ENCODE measurements around the gene GDI2. TPM values are rescaled to one million over a fixed set of nuclear protein-coding genes. Genes with fewer than 3 reads are reported as not detected.
A peak's percentile ranks its signal among the peaks of the same experiment; 100 is the strongest.

Gene GDI2
- total RNA-seq, 4 donors from 2014 or later = 122 to 270 (median 203) TPM

GRCh38 chr10:5776136-5776880 is 36.9 kb downstream of the GDI2 start:
- Histone ChIP-seq H3K9me3 (no peaks in the 10 kb centered on the region), H3K4me1 (peaks cover 0 to 26% (median 15%) of the 10 kb centered on the region in 4 donors), H3K27ac (peak overlapping the region; percentile 49 to 52 (median 50)), H3K4me3 (no peak overlapping the region), H3K36me3 (peaks cover 0 to 8% (median 4%) of the 10 kb centered on the region in 4 donors), H3K27me3 (no peaks in the 10 kb centered on the region)
- DNase-seq = no peak
- TF ChIP-seq CTCF (IDR thresholded peaks at IDR 0.05) (no peak), POLR2A (IDR thresholded peaks at IDR 0.05) (no peak), EP300 (IDR thresholded peaks at IDR 0.05; ENCODE audit: low read depth) (no peak), POLR2AphosphoS5 (IDR thresholded peaks at IDR 0.05) (no peak)
- intact Hi-C loops (cut with DNase I; ENCODE audit: low total_unique reads) = no loop called here
- in situ Hi-C loops (cut with MboI; ENCODE audit: low pct_ligation_motif_present in 1 of 4, low pct_unique_long_range_greater_than_20kb in 1 of 4, low sequenced_read_pairs in 3 of 4) = no loop called here
- WGBS, 2 donors (ENCODE audit: low coverage in 1 of 2) = 69 to 78% methylated on average over 3 to 7 of the region's 7 CpGs

DNA sequence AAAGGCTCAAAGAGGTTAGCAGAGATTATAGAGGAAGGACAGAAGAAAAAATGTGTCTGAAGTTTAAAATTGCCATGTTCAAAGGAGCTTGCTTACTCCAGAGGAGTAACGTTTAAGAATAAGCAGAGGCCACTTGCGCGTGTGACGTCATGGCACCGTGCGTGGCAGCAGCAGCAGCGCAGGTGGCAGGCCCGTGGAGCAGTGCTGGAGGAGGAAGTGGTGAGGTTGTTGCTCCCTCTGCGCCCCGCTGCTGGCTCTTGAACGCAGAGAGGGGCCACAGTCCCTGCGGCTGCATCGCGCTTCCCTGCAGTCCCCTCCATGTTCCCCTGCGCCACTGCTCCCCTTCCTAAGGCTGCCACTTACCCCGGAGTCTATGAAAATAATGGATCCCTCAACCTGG is 37.5 kb downstream of the GDI2 start:
- intact Hi-C loops (cut with DNase I; ENCODE audit: low total_unique reads) = no loop called here
- in situ Hi-C loops (cut with MboI; ENCODE audit: low pct_ligation_motif_present in 1 of 4, low pct_unique_long_range_greater_than_20kb in 1 of 4, low sequenced_read_pairs in 3 of 4) = no loop called here
- WGBS, 2 donors (ENCODE audit: low coverage in 1 of 2) = 77% methylated on average over 16 of the region's 16 CpGs; no CpG with 5 or more reads in 1 of the 2 donors
- no peak for TF ChIP-seq POLR2AphosphoS5 (IDR thresholded peaks at IDR 0.05)
- TF ChIP-seq EP300 (IDR thresholded peaks at IDR 0.05; ENCODE audit: low read depth) = no peak
- no peak for TF ChIP-seq POLR2A (IDR thresholded peaks at IDR 0.05)
- no peak for TF ChIP-seq CTCF (IDR thresholded peaks at IDR 0.05)
- Histone ChIP-seq H3K9me3 (no peaks in the 10 kb centered on the region), H3K4me3 (no peak overlapping the region), H3K27ac (peak overlapping the region in 3 of 4 donors; percentile 49 to 52 (median 50)), H3K27me3 (no peaks in the 10 kb centered on the region), H3K36me3 (peaks cover 0 to 10% (median 4%) of the 10 kb centered on the region in 4 donors), H3K4me1 (peaks cover 0 to 26% (median 15%) of the 10 kb centered on the region in 4 donors)
- DNase-seq = peak; percentile 37

DNA sequence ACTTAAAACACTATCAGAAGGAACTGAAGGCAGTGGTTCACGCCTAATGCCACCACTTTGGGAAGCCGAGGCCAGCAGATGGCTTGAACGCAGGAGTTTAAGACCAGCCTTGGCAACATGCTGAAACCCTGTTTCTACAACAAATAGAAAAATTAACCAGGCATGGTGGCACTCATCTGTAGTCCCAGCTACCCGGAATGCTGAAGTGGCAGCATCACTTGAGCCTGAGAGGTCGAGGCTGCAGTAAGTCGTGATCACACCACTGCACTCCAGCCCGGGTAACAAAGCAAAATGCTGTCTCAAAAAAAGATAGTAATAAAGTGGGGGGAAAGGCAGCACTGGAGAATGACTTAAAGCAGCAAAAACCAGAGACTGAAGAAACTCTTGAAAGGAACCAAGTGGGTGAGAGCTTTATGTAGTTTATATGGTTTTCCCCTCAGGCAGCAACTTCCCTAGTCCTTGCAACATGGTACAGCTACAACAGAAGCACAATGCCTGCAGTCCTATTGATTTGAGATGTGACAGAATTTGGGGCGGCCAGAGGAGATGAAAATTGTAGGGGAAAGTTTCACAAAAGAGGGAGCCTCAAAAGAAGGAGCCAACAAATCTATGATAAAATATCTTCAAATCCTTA is 38.1 kb downstream of the GDI2 start:
- TF ChIP-seq POLR2A (IDR thresholded peaks at IDR 0.05) (no peak), POLR2AphosphoS5 (IDR thresholded peaks at IDR 0.05) (no peak), EP300 (IDR thresholded peaks at IDR 0.05; ENCODE audit: low read depth) (no peak)
- in situ Hi-C loops (cut with MboI; ENCODE audit: low pct_ligation_motif_present in 1 of 4, low pct_unique_long_range_greater_than_20kb in 1 of 4, low sequenced_read_pairs in 3 of 4) (no loop called here), intact Hi-C loops (cut with DNase I; ENCODE audit: low total_unique reads) (no loop called here)
- 96 to 100% methylated on average over 1 to 8 of the region's 8 CpGs for WGBS, 2 donors (ENCODE audit: low coverage in 1 of 2)
- peaks cover 0 to 26% (median 15%) of the 10 kb centered on the region in 4 donors for H3K4me1 ChIP-seq
- peak overlapping the region in 2 of 4 donors; percentile 49 to 52 for H3K27ac ChIP-seq
- no peak for DNase-seq
- peaks cover 0 to 10% (median 4%) of the 10 kb centered on the region in 4 donors for H3K36me3 ChIP-seq
- H3K4me3 ChIP-seq = no peak overlapping the region
- no peaks in the 10 kb centered on the region for H3K27me3 ChIP-seq
- H3K9me3 ChIP-seq = no peaks in the 10 kb centered on the region

- no peaks in the 10 kb centered on the region for H3K4me1 ChIP-seq
- H3K27ac ChIP-seq = no peak overlapping the region
- TF ChIP-seq CTCF (IDR thresholded peaks at IDR 0.05) = no peak
- no peak for TF ChIP-seq EP300 (IDR thresholded peaks at IDR 0.05; ENCODE audit: low read depth)
- TF ChIP-seq POLR2AphosphoS5 (IDR thresholded peaks at IDR 0.05) = no peak
- no peak for TF ChIP-seq POLR2A (IDR thresholded peaks at IDR 0.05)
- H3K4me3 ChIP-seq = no peak overlapping the region
- in situ Hi-C loops (cut with MboI; ENCODE audit: low pct_ligation_motif_present in 1 of 4, low pct_unique_long_range_greater_than_20kb in 1 of 4, low sequenced_read_pairs in 3 of 4) (no loop called here), intact Hi-C loops (cut with DNase I; ENCODE audit: low total_unique reads) (no loop called here)
- 93% methylated on average over 2 of the region's 2 CpGs; no CpG with 5 or more reads in 1 of the 2 donors for WGBS, 2 donors (ENCODE audit: low coverage in 1 of 2)
- no peaks in the 10 kb centered on the region for H3K9me3 ChIP-seq
- peaks cover 0 to 64% (median 30%) of the 10 kb centered on the region in 4 donors for H3K36me3 ChIP-seq
- no peak for DNase-seq
- H3K27me3 ChIP-seq = no peaks in the 10 kb centered on the region
These were observed 47.0 kb downstream of the GDI2 start for GRCh38 chr10:5766189-5766588.

Data from transverse colon (tissue), 4 donors.